Suprapubic skin (tissue), 4 donors: ENCODE results near the gene TRO.

Experiments
- POLR2A ChIP-seq, 2 donors: fragments of 450-650 bp; IDR thresholded peaks; one replicate each; pipeline ENCODE4 v1.6.1; 2017; ENCODE audit warnings: antibody characterized with exemption in 2 of 2, mild to moderate bottlenecking in 2 of 2, moderate library complexity in 2 of 2
- POLR2AphosphoS5 ChIP-seq, 3 donors: sonication (generic); formaldehyde crosslinking; IDR thresholded peaks; one replicate each; pipeline ENCODE4 v1.6.1; 2017; ENCODE audit warnings: antibody characterized with exemption in 3 of 3
- TF ChIP-seq, protein P1 (sequence below), 2 donors: fragments of 200-600 bp in 1 of 2; fragments of 450-650 bp in 1 of 2; sonication (generic) in 1 of 2; IDR thresholded peaks; one replicate each; pipeline ENCODE4 v1.5.1; 2016 to 2019; ENCODE audit warnings: antibody characterized with exemption in 2 of 2, mild to moderate bottlenecking in 1 of 2, moderate library complexity in 1 of 2

DNA sequence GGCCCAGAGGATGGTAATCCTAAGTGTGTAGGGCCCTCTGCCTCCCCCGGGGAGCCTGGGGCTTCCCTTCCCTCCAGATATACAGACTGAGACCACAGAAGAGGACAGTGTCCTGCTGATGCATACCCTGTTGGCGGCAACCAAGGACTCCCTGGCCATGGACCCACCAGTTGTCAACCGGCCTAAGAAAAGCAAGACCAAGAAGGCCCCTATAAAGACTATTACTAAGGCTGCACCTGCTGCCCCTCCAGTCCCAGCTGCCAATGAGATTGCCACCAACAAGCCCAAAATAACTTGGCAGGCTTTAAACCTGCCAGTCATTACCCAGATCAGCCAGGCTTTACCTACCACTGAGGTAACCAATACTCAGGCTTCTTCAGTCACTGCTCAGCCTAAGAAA is 1.9 kb downstream of the TRO start:
- TF ChIP-seq POLR2AphosphoS5 (IDR thresholded peaks at IDR 0.05) (no peak), POLR2A (IDR thresholded peaks at IDR 0.05) (no peak)
- TF ChIP-seq, protein P1, sequence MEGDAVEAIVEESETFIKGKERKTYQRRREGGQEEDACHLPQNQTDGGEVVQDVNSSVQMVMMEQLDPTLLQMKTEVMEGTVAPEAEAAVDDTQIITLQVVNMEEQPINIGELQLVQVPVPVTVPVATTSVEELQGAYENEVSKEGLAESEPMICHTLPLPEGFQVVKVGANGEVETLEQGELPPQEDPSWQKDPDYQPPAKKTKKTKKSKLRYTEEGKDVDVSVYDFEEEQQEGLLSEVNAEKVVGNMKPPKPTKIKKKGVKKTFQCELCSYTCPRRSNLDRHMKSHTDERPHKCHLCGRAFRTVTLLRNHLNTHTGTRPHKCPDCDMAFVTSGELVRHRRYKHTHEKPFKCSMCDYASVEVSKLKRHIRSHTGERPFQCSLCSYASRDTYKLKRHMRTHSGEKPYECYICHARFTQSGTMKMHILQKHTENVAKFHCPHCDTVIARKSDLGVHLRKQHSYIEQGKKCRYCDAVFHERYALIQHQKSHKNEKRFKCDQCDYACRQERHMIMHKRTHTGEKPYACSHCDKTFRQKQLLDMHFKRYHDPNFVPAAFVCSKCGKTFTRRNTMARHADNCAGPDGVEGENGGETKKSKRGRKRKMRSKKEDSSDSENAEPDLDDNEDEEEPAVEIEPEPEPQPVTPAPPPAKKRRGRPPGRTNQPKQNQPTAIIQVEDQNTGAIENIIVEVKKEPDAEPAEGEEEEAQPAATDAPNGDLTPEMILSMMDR (IDR thresholded peaks at IDR 0.05) = no peak
